Hindlimb muscle (tissue), 1 donor: ENCODE measurements around the gene C17orf50. TPM values are rescaled to one million over a fixed set of nuclear protein-coding genes. Genes with fewer than 3 reads are reported as not detected.

Source experiments
- DNase-seq: peaks from one replicate; pipeline ENCODE4 v3.0.0-alpha.2; 2013
- polyA plus RNA-seq: library from polyadenylated mRNA; unstranded; fragments of 120-200 nt; gene quantifications from one replicate; pipeline ENCODE4 v1.2.1, GENCODE V29; 2013; ENCODE audit not compliant: insufficient read length

Gene C17orf50
- polyA plus RNA-seq, result not detected

DNA sequence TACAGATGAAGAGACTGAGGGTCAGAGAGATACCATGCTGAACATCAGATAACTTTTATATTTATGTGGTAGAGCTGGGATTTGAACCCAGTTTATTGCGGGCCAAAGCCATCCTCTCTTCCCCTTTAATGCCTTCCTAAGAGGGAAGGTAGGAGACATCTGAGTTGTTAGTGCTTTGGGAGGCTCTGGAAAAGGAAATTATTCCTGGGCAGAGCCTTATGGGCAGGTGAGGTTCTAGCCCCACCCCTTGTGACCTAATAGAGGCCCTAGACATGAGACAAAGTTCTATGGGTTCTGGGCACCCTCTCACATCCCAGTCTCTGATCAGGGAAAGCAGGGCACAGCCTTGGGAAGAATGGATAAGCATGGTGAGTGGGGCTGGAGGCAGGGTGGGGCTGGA is at the start of gene C17orf50:
Gene C17orf50 (plus strand): TSS at position 301 of the 400 bp plus-strand sequence. CDS start 55 bp downstream, at position 356.
- no peak for DNase-seq

DNA sequence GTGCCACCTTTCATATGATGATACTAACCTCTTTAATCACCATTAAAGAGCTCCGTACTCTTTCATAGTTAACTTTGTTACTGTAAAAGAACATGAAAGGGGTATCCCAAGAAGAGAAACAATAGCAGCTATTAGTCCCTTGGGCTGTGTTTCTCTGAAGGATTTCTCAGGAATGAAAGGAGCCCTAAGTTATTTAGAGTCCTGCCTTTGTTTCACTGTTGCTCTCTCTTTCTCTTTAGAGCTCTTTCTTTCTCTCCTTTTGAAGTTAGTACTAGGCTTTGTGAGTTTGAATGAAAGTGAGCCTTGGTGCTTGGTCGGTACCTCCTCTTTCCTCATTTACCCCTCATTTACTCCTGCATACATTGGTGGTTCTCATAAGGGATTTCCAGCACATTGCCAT is 49.7 kb upstream of the C17orf50 start:
- no peak for DNase-seq

DNA sequence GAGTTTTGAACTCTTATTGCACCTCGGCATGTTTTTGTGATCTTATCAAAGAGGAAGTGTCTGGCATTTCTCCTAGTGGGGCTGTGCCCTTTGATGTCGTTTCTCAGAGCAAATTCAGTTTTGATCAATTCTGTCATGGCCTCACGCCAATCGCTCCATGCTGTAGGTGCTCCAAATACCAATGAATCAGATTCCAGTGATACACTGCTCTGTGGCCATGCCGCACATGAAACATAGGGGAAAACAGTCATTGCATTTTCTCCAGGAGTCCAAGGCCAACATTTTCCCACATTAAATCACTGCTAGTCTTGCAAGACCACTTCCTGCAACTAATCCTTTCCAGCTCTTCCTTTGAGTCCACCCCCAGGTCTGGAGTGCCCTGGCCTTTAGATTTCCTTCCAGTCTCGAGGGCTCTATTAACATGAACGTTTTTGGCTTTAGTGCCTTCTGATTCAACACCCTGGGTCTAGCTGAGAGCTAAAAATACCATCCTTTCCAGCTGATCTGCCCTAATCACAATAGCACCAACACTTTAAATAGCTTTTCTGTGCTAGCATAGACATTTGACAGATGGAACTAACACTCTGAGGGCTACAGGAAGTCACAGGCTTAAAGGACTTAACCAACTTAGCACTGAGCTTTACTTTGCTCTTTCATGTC is 47.5 kb upstream of the C17orf50 start:
- no peak for DNase-seq

DNA sequence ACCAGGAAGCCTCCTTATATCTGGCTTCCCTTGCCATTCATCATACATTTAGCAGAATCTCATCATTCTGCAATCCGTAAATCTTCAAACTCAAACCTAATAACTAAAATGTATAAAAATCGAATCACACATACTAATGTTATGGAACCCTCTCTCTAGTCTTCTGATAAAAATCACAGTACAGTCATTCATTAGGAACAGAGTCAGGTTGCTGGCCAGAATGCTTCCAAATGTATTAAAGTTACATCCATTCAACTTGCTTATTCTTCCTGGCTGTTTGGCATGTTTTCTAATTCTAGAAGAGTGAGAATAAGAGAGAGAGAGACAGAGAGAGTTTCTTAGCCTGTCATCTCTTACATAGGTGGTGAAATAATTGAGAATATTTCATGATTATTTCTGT is 45.7 kb upstream of the C17orf50 start:
- DNase-seq, result no peak

DNA sequence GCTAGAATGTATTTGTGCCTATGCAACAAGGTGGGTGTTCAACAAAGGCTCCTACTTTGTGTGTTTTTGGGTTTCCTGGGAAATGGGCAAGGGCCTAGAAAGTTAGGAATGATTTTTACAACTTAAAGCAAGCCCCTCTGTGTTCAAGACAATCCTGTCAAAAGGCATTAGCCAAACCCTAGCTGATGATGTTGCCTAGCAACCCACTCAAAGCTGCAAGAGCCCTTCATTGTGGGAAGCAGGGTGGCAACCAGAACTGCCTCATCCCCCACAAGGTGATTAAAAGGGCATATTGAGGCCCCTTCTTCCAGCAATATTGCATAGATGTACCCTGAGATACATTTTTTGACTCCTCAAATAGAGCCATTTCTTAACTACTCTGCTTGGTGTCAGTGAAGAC is 45.3 kb upstream of the C17orf50 start:
- no peak for DNase-seq

DNA sequence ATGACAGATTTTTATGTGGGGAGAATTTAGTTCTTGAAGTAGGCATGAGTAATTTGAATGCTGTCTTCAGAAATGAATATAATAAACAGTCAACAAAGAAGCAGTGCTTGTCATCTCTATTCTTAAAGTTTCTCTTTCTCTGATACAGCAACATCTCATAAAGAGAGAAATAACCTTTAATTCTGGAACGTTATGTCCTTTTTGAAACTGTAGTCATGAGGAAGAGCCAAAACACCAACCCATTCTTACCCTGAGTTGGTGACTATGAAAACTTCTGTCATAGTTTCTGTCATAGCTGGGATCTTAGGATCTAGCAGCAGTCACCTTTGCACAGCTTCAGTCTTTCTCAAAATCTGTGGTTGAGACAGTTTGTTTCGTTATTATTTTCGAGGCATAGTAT is 44.5 kb upstream of the C17orf50 start:
- no peak for DNase-seq

DNA sequence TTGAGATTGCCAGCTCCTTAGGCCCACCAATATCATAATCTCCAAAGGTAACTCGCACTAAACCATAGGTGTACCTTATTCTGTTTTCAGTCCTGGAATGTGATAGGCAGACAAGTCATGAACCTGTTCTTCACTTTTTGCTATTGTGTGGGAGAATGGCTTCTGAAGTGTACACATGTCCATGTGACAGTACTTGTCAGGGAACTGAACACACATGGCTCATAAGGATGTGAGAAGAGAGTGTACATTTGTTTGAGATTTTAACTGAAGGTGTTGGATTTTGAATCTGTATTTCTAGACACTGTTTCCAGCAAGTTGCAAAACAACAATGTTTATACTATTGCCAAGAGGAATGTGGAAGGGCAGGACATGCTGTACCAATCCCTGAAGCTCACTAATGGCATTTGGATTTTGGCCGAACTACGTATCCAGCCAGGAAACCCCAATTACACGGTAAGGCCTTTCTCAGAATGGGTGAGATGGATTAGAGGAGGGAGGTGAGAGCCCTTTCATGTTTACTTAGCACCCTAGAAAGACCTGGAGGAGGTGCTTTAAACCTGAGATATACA is 43.7 kb upstream of the C17orf50 start:
- DNase-seq, result no peak

DNA sequence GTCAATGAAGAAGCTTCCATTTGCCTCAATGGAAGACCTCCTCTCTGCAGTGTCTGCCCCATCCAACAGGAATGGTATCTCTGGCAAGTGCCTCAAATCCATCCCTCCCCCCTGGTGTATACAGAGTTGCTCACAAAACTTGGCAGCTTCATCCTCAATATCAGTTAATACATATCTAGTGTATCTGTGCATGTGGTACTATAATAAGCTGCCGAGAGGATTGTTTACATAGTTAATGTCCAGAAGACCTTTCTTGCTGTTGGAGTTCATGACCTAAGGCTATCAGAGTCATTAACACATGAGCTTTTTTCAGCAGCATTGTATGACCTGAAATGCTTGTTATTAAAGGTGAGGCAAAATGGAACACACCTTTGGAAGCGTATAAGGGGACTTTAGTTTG is 43.2 kb upstream of the C17orf50 start:
- no peak for DNase-seq

DNA sequence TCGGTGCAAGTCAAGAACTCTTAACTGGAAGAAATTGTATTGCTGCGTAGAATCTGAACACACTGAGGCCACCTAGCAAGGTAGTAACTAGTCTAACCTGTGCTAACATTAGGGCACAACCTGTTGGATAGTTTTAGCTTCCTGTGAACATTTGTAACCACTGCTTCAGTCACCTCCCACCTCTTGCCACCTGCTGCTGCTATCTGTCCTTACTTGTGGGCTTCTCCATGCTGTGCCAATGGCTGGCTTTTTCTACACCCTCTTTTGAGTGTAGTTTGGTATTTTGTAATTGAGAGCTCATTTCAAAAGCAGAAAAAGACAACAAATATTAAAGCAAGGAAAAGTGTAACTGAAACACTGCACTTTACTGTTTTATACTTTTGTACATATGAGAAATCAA is 37.0 kb upstream of the C17orf50 start:
- no peak for DNase-seq

DNA sequence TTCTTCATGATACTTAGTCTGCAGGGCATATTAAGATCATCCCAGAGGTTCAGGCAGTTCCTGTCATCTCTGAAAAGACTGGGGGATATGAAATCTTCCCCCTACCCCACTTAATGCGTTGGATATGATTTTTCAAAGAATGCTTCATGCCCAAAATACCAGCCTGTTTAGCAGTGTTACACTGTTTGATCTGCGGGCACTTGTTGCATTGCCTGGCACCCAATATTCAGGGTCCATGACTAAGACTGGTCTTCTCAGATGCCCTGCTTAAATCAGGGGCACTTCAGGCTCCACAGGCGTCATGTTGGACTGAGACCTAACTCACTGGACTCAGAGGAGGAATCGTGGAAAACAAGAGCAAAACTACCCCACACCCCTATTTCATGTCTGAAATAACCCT is 35.6 kb upstream of the C17orf50 start:
- no peak for DNase-seq

DNA sequence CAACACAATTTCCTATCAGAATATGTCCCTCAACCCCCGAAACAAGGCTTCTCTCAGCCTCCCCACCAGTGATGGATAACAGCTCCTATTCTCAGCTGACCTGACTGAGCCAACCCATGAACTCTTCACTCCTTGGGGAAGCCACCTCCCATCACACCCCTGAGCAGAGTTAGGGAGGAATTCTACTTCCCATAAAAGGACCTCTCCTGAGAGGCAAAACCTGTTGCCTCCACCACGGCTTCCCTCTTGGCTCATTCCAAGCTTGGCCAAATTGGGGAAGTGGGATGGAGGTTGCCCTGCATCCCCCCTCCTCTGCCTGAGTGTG is 34.9 kb upstream of the C17orf50 start:
- no peak for DNase-seq

DNA sequence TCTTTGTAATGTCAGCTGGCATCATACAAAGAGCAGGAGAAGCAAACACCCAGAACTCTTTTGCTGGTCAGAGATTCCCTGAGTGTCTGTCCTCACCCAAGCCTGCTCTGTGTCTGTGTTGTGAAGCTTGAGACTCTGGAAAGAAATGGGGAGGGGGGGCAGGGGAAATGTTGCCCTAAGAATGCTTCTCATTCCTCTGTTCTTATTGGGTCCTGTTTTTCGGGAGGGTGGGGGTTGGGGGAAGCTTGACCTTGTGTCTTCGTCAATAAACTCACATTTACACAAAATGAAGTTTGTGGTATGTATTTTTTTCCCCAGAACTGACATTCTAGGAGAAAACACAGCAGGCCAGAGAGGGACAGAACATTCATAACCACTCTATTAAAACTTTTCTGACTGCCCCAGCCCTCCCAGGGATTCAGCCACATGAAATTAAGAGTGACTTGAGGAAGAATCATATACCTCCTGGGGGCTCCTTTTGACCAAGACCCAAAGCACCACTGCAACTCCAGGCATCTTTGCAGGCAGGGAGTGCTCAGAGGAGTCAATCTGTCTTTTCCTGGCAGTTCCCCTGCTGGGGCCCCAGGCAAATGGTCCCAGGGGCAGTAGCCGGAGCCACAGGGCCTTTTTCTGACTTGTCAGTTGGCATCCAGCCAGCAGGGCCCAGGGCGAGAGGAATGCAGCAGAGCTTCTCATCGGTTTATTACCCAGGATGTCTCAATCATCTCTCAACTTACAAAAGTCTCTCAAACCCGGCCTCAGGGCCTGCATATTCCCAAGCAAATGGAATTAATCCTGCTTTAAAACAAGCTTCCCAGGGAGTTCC is 34.3 kb upstream of the C17orf50 start:
- DNase-seq, result no peak

DNA sequence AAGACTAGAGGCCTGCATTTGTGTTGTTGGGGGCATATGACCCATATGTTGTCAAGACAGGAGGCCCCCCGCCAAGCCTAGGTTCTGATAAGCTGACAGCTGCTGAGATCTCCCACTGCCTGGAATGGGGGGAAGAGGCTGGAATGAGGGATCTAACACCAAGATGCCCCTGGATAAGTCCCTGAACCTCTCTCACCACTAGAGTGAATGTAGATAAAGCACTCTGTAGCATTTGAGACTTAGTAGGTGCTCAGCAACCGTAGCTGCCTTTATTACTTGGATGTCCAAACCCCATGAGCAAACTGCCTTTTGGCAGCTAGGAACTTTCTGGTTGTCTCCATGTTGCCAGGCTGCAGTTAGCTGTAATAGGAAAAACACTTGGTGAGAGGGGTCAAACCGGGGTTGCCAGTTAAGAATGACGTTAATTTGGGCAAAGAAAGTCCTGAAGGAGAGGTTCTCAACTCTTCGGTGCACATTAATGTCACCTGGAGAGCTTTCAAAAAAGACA is 33.7 kb upstream of the C17orf50 start:
- DNase-seq, result no peak

DNA sequence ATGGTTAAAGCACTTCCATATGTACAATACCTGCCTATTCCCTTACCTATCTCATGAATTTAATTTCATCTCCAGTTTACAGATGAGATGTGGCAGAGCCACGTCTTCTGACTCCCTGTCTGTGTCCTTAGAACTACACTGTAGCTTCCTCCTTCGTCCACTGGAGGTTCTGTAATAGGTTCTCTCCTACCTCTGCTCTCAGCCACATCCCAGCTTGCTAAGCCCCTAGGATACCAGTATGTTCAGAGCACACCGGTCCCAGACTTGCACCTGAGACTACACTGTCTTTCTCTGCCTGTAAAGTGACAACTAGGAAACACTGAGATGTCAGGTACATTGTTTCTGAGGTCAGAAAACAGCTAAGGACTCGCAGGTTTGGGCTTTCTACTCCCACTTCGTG is 33.1 kb upstream of the C17orf50 start:
- no peak for DNase-seq

DNA sequence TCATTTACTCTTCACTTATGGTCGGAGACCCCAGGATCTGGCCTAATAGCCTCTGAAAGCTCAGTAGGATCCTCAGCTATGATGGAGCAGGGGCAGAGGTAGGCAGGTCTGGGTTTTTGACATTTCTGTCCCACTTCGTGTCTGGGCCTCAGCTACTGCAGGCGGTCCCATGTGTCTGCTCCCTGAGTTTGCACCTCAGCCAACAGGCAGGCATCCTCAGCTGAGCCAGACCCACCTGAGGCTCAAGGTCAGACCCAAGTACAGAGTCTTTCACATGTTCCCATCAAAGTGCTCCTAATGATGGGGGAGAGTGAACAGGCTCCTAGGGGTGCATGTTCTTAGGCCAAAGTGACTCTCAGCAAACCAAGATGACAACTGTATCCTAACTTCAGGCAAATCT is 32.1 kb upstream of the C17orf50 start:
- no peak for DNase-seq

DNA sequence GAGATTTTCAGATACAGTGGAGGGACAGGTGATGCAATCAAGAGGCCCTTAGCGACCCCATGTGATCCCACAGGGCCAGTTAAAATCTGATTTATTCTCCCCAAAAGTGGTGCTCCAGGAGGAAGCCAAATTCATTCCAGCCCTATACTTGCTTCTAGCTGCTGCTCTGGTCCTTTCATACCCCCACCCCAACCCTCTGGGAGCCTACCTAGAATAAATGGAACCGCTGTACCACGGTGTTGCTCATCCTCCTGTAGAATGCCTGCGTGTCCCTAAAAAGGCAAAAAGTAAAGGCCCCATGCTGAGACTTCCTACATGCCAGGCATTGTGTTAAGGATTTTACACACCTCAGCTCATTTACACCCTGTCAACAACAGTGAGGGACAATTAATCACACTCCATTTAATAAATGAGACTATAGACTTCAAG is 31.3 kb upstream of the C17orf50 start:
- DNase-seq, result no peak

DNA sequence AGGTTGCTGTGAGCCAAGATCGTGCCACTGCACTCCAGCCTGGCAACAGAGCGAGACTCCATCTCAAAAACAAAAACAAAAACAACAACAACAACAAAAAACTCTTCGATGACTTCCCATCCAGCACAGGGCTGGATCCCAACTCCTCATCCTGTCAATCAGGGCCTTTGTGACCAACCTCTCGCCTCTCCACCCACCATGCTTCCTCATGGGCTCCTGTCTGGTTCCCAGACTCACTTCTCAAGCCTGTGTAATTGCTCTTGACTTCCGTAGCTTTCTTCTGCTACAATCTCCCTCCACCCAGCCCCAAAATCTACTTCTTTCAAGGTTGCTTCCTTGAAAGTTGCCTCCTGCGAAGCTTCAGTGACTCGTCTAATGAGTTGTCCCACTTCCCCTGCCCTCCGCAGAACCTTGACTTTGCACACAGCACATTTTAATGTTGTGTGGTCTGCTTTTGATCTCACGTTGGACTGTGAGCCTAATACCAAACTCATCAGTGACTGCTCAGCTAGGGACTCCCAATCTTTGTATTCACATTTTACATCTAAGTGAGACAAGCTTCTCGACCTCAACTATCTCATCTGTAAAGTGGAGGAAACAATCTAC is 30.2 kb upstream of the C17orf50 start:
- DNase-seq, result no peak

DNA sequence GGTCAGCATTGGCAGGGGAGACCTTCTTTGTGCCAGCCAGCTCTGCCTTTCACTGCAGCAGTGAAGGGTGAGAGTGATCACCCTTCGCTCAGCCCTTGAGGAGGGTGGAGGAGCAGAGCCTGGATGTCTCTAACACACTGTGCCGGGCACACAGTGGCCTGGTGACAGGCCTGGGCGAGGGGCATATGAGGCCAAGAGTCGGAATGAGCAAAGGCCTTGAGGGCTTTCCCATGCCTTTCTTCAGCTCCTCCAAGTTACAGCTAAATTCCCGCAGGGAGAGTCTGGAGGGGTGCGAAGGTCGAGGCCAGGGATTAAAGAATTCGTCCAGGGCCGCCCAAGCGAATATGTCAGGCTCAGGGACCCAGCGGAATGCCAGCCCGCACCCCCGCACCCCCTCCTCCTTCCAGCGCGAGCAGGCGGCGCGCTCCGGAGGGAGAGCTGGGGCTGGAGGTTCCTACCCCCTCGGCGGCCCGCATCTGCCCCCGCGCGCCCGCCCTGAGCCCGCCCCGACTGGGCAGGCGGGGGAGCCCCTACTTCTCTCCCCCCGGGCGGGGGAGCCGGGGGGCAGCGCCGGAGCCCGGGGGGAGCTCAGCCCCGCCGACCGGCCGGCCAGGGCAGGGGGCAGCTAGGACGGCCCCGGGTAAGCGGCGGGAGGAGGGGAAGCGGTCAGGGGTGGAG is 29.3 kb upstream of the C17orf50 start, which contains the start of gene RASL10B:
Gene RASL10B (plus strand): TSS at position 401 of the 678 bp plus-strand sequence. CDS start 3,546 bp downstream, outside the sequence.
- DNase-seq, result peak; percentile 43

DNA sequence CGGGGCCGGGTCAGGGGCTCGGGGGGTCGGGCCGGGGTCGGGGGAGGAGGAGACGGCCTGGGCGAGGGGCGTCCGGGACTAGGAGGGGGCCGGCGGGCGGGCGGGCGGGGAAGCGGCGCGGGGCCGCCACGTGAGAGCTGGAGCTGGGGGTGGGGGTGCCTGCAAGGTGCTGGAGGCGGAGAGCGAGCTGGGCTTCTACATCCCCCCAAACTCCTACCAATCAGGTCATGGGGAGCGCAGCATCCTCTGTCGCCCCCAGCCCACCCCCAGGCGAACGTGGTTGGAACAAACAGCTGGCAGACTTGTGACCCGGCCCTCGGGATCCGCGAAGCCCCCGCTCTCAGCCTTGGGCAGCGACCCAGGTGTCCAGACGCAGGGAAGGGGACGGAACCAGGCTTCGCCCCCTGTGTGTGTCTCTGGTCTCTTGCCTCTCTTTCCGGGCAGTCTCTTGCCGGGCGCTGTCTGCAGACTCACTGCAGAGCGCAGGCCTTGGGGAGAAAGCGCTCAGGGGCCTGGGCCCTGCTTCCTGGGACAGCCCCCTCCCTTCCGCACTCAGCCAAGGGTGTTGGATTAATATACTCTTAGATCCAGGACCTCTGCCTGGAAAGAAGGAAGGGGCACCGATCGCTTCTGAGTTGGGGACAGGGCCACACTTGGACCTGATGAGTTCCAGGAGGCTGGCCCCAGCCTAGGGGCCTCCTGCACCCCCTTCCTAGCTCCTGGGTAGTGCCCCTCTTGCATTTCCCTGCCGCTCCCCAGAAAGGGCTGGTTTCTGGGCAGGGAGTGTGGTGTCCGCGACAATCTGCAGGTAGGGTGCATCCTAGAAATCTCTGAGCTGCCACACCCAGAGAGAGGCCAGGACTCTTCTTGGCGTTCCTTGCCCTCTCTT is 28.5 kb upstream of the C17orf50 start:
- DNase-seq, result no peak

DNA sequence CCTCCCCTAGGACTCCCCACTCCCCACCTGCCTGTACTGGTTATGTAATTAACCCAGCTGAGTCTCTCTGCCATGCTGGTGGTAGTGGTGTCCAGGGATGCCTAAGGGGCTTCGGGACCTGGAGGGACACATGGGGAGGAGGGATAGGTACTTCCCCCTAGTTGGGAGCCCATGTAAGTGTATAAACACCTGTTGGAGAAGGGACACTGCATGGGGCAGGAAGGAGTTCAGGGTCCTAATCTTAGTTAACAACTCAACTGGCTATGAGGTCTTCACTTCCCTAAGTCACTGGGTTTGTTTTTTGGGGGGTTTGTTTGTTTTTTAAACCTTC is 27.9 kb upstream of the C17orf50 start:
- no peak for DNase-seq

DNA sequence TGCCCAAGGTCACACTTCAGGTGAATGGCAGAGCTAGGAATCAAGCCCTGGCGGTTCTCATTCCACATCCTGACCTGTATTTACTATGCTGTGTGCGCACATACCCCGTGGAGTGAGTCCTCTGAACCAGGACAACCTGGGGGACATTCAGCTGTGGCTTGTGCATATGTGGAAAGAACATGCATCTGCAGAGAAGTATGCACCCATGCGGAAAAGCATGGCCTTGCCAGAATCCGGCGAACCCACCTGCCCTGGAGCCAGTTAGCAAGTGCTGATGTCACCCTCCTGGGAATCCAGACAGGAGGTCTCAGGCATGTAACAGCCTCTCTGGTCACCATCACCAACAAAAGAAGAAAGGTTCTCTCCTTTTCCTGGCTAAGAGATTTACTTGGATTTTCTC is 27.3 kb upstream of the C17orf50 start:
- DNase-seq, result no peak

DNA sequence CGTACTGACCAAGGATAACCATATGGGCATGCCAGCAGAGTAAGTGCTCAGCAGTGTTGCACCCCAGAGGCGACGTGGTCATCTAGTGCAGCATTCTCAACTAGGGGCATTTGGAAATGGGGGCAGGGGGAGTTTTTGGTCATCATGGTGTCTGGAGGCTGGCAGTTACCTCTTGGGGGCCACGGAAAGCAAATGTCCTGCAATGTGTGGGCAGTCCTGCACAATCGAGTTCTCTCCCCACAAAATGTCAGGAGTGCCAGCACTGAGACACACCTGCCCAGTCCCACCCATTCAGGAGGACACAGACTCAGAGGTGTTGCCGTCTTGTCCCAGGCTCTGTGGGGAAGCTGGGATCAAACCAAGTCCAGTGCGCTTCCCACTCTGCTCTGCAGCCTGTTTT is 26.3 kb upstream of the C17orf50 start:
- no peak for DNase-seq
